Renal cortical epithelial cell (primary cell): Measurements from ENCODE around the gene KLRC2. TPM values are rescaled to one million over a fixed set of nuclear protein-coding genes. Genes with fewer than 3 reads are reported as not detected.

Experiments used
- total RNA-seq: library from RNA; depleted of rRNA; stranded (reverse); fragments of >200 nt; gene quantifications from 2 replicates; pipeline ENCODE4 v1.2.3, GENCODE V29; 2014

The KLRC2 gene
- total RNA-seq, 1 donor from 2014 or later, result not detected

Other genes with a start within 250 kb of the KLRC2 start
- gene GABARAPL1, start 223.1 kb downstream of the KLRC2 start, total RNA-seq, result 75.2 and 256 TPM in 2 replicates
- gene KLRD1, start 128.1 kb downstream of the KLRC2 start, total RNA-seq, result under 0.01 and 4.1 TPM in 2 replicates
- gene KLRK1, start 46.0 kb downstream of the KLRC2 start, total RNA-seq, result not detected in 2 replicates
- not detected in 2 replicates for gene KLRC4, start 26.3 kb downstream of the KLRC2 start, total RNA-seq
- gene KLRC3, start 15.4 kb downstream of the KLRC2 start, total RNA-seq, result not detected in 2 replicates
- gene KLRC1, start 17.4 kb upstream of the KLRC2 start, total RNA-seq, result 0.05 and 0.35 TPM in 2 replicates
- 1.2 and 2.6 TPM in 2 replicates for gene EIF2S3B, start 69.9 kb upstream of the KLRC2 start, total RNA-seq
- 12.3 and 16.7 TPM in 2 replicates for gene MAGOHB, start 177.6 kb upstream of the KLRC2 start, total RNA-seq
- gene STYK1, start 238.0 kb upstream of the KLRC2 start, total RNA-seq, result 2.6 and 4.3 TPM in 2 replicates